HepG2 (cell line): ENCODE data around the gene UBAP1L. TPM values are rescaled to one million over a fixed set of nuclear protein-coding genes. Genes with fewer than 3 reads are reported as not detected.
A peak's percentile ranks its signal among the peaks of the same experiment; 100 is the strongest.

Experiments
- ATF1 ChIP-seq: IDR thresholded peaks from 2 replicates; pipeline ENCODE4 v1.6.1; 2016; ENCODE audit warnings: mild to moderate bottlenecking, control low read depth
- FOXA1 ChIP-seq, 2 experiments: fragments of 450-650 bp in 1 of 2; sonication (generic) in 1 of 2; formaldehyde crosslinking in 1 of 2; IDR thresholded peaks; 2 replicates each; pipeline versions ENCODE4 v1.4.0 to v1.6.1; 2016 to 2020; ENCODE audit warnings: missing genetic modification reagents in 1 of 2
- FOXA3 ChIP-seq: IDR thresholded peaks from 2 replicates; pipeline ENCODE4 v1.6.1; 2016; ENCODE audit warnings: missing genetic modification reagents, missing compliant biosample characterization
- HES4 ChIP-seq: sonication (generic); formaldehyde crosslinking; IDR thresholded peaks from 2 replicates; pipeline ENCODE4 v1.9.0; 2021; ENCODE audit warnings: mild to moderate bottlenecking, missing genetic modification reagents, borderline replicate concordance
- KAT8 ChIP-seq: IDR thresholded peaks from 2 replicates; pipeline ENCODE4 v1.6.1; 2016; ENCODE audit warnings: missing genetic modification reagents, missing compliant biosample characterization
- MBD4 ChIP-seq: IDR thresholded peaks from 2 replicates; pipeline ENCODE4 v1.6.1; 2012; ENCODE audit warnings: low read length, inconsistent platforms, borderline replicate concordance
- NCOA2 ChIP-seq: sonication (generic); formaldehyde crosslinking; IDR thresholded peaks from 2 replicates; pipeline ENCODE4 v1.8.0; 2022; ENCODE audit warnings: inconsistent platforms
- PHB2 ChIP-seq: fragments of 450-650 bp; IDR thresholded peaks from 2 replicates; pipeline ENCODE4 v1.6.1; 2018; ENCODE audit not compliant: partially characterized antibody
- RFX5 ChIP-seq: IDR thresholded peaks from 2 replicates; pipeline ENCODE4 v1.6.1; 2011; ENCODE audit warnings: low read depth, low read length, improper control_type of control experiment
- SP1 ChIP-seq, 2 experiments: fragments of 450-650 bp in 1 of 2; sonication (generic) in 1 of 2; formaldehyde crosslinking in 1 of 2; IDR thresholded peaks; 2 replicates each; pipeline versions ENCODE4 v1.4.0 to v1.6.1; 2016 to 2020; ENCODE audit warnings: missing genetic modification reagents in 1 of 2
- SRSF1 ChIP-seq: fragments of 200-400 bp; formaldehyde crosslinking; optimal IDR thresholded peaks from 2 replicates; pipeline ENCODE3; 2017; ENCODE audit warnings: mild to moderate bottlenecking, low read depth, low read length, moderate library complexity
- TGIF2 ChIP-seq: IDR thresholded peaks from 2 replicates; pipeline ENCODE4 v1.6.1; 2016; ENCODE audit warnings: control low read depth, missing compliant biosample characterization
- WIZ ChIP-seq: sonication (generic); formaldehyde crosslinking; IDR thresholded peaks from 2 replicates; pipeline ENCODE4 v1.5.1; 2020; ENCODE audit warnings: mild to moderate bottlenecking, missing genetic modification reagents
- ZBTB42 ChIP-seq: sonication (generic); formaldehyde crosslinking; IDR thresholded peaks from 2 replicates; pipeline ENCODE4 v1.5.0; 2020; ENCODE audit warnings: mild to moderate bottlenecking, missing genetic modification reagents
- ZFP90 ChIP-seq: sonication (generic); formaldehyde crosslinking; IDR thresholded peaks from 2 replicates; pipeline ENCODE4 v1.8.0; 2022; ENCODE audit warnings: missing genetic modification reagents, mild to moderate bottlenecking, inconsistent platforms, borderline replicate concordance
- ZFYVE20 ChIP-seq: sonication (generic); formaldehyde crosslinking; IDR thresholded peaks from 2 replicates; pipeline ENCODE4 v1.8.0; 2023; ENCODE audit warnings: low read depth, mild to moderate bottlenecking, moderate library complexity, missing genetic modification reagents, borderline replicate concordance
- ZKSCAN5 ChIP-seq: sonication (generic); formaldehyde crosslinking; IDR thresholded peaks from 2 replicates; pipeline ENCODE4 v1.5.1; 2020; ENCODE audit warnings: mild to moderate bottlenecking, missing genetic modification reagents
- ZNF230 ChIP-seq: sonication (generic); formaldehyde crosslinking; IDR thresholded peaks from 2 replicates; pipeline ENCODE4 v1.4.0; 2020; ENCODE audit warnings: mild to moderate bottlenecking, missing genetic modification reagents
- ZNF3 ChIP-seq: IDR thresholded peaks from 2 replicates; pipeline ENCODE4 v1.7.0; 2017; ENCODE audit warnings: inconsistent platforms
- ZNF556 ChIP-seq: sonication (generic); formaldehyde crosslinking; IDR thresholded peaks from 2 replicates; pipeline ENCODE4 v1.4.0; 2020; ENCODE audit warnings: mild to moderate bottlenecking, missing genetic modification reagents, borderline replicate concordance
- ZNF557 ChIP-seq: sonication (generic); formaldehyde crosslinking; IDR thresholded peaks from 2 replicates; pipeline ENCODE4 v1.4.0; 2020; ENCODE audit warnings: missing genetic modification reagents
- polyA plus RNA-seq, 8 experiments: library from polyadenylated mRNA; depleted of rRNA in 3 of 8; stranded (reverse) in 7 of 8; unstranded in 1 of 8; fragments of >200 nt; fragmentation: Illumina TruSeq in 4 of 8; extraction: Trizol in 4 of 8; gene quantifications; 2 replicates each; pipeline versions ENCODE4 v1.2.1 to v1.2.3, GENCODE V29; 2011 to 2016; ENCODE audit warnings: low read depth in 4 of 8, missing spikeins in 1 of 8, mixed read lengths in 1 of 8; ENCODE audit not compliant: insufficient read depth in 1 of 8
- total RNA-seq, 5 experiments: library from RNA; depleted of rRNA; stranded (reverse); fragments of >200 nt; fragmentation: Illumina TruSeq; extraction: Trizol; gene quantifications; 2 replicates each; pipeline ENCODE4 v1.2.3, GENCODE V29; 2016; ENCODE audit warnings: low read depth in 1 of 5
- TF ChIP-seq, protein P1 (sequence below): sonication (generic); formaldehyde crosslinking; IDR thresholded peaks from 2 replicates; pipeline ENCODE4 v1.5.1; 2020; ENCODE audit warnings: missing genetic modification reagents, mild to moderate bottlenecking, borderline replicate concordance
- TF ChIP-seq, protein P2 (sequence below), 2 experiments: sonication (generic) in 1 of 2; formaldehyde crosslinking in 1 of 2; IDR thresholded peaks; 2 replicates each; pipeline versions ENCODE4 v1.4.0 to v1.6.1; 2018 to 2020; ENCODE audit warnings: missing genetic modification reagents in 2 of 2, borderline replicate concordance in 1 of 2, low read depth in 1 of 2, mild to moderate bottlenecking in 1 of 2, missing biosample characterization in 1 of 2
- TF ChIP-seq, protein P3 (sequence below): sonication (generic); formaldehyde crosslinking; IDR thresholded peaks from 2 replicates; pipeline ENCODE4 v1.5.0; 2020; ENCODE audit warnings: mild to moderate bottlenecking, low read depth, missing genetic modification reagents, borderline replicate concordance
- TF ChIP-seq, protein P4 (sequence below): sonication (generic); formaldehyde crosslinking; IDR thresholded peaks from 2 replicates; pipeline ENCODE4 v1.5.0; 2020; ENCODE audit warnings: mild to moderate bottlenecking, missing genetic modification reagents, borderline replicate concordance

The UBAP1L gene
- total and polyA plus RNA-seq, 2 of the 13 experiments (the other 11 are each of a cell fraction or from before 2014, with no cell fraction given), result 0.86 to 1.4 TPM

DNA sequence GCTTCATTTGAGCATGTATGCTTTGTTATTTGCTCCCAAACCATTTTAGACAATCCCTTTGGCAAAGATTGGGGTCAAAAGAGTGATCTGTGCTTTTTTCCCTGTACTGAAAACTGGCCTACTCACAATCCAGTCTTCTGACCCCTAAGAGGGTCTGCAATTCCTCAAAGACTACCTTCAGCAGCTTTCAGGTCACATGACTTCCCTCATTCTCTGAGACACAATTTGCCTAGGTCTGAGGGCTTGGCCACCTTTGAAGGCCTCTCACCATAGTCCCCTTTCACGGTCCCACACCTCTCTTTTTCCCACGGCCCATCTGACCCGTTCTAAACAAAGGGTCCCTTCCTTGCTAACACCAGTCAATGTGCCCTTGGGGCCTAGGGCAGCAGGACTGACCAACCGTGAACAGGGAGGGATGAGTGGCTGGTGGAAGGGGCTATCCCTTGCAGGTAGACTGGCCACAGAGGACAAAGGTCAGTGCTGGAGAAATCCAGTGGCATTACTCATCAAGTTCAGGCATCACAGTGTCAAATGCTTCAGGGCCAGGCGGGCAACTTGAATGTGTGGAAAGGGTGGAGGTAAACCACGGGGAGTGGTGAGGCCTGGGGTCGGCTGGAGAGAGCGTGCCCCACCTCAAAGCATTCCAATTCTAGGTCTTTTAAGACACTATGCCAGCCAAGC lies 58.0 kb downstream of the UBAP1L start (continued):
- TF ChIP-seq, protein P1, sequence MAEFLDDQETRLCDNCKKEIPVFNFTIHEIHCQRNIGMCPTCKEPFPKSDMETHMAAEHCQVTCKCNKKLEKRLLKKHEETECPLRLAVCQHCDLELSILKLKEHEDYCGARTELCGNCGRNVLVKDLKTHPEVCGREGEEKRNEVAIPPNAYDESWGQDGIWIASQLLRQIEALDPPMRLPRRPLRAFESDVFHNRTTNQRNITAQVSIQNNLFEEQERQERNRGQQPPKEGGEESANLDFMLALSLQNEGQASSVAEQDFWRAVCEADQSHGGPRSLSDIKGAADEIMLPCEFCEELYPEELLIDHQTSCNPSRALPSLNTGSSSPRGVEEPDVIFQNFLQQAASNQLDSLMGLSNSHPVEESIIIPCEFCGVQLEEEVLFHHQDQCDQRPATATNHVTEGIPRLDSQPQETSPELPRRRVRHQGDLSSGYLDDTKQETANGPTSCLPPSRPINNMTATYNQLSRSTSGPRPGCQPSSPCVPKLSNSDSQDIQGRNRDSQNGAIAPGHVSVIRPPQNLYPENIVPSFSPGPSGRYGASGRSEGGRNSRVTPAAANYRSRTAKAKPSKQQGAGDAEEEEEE, result no peak
- TF ChIP-seq ZNF3 (CRISPR knock-in tag) (no peak), ZBTB42 (CRISPR knock-in tag) (no peak), KAT8 (CRISPR knock-in tag) (peak; percentile 84), NCOA2 (CRISPR knock-in tag) (peak; percentile 78; the same call in 1 of the 2 replicates), TGIF2 (CRISPR knock-in tag) (peak; percentile 94), ZFYVE20 (CRISPR knock-in tag) (no peak), SP1 (IDR thresholded peaks at IDR 0.05) (no peak), SP1 (CRISPR knock-in tag; IDR thresholded peaks at IDR 0.05) (no peak), ZNF556 (CRISPR knock-in tag) (peak; percentile 62; the same call in 1 of the 2 replicates), FOXA1 (IDR thresholded peaks at IDR 0.05) (no peak), FOXA1 (CRISPR knock-in tag; IDR thresholded peaks at IDR 0.05) (peak; percentile 45; the same call in 1 of the 2 replicates), MBD4 (no peak), ZNF557 (CRISPR knock-in tag) (no peak), WIZ (0 out of 2 replicates have a peak, but pooled peaks have one; percentile 65), ZNF230 (CRISPR knock-in tag) (no peak), ZKSCAN5 (CRISPR knock-in tag) (no peak), ZFP90 (CRISPR knock-in tag) (no peak; the same call in 1 of the 2 replicates), PHB2 (no peak), ATF1 (CRISPR knock-in tag) (no peak), SRSF1 (no peak), RFX5 (no peak), HES4 (CRISPR knock-in tag) (no peak), FOXA3 (peak; percentile 72)
- TF ChIP-seq, protein P2, sequence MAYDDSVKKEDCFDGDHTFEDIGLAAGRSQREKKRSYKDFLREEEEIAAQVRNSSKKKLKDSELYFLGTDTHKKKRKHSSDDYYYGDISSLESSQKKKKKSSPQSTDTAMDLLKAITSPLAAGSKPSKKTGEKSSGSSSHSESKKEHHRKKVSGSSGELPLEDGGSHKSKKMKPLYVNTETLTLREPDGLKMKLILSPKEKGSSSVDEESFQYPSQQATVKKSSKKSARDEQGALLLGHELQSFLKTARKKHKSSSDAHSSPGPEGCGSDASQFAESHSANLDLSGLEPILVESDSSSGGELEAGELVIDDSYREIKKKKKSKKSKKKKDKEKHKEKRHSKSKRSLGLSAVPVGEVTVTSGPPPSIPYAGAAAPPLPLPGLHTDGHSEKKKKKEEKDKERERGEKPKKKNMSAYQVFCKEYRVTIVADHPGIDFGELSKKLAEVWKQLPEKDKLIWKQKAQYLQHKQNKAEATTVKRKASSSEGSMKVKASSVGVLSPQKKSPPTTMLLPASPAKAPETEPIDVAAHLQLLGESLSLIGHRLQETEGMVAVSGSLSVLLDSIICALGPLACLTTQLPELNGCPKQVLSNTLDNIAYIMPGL (CRISPR knock-in tag; IDR thresholded peaks at IDR 0.05; ENCODE audit: borderline replicate concordance in 1 of 2, low read depth in 1 of 2), result no peak
- TF ChIP-seq, protein P3, sequence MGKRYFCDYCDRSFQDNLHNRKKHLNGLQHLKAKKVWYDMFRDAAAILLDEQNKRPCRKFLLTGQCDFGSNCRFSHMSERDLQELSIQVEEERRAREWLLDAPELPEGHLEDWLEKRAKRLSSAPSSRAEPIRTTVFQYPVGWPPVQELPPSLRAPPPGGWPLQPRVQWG (CRISPR knock-in tag), result no peak
- TF ChIP-seq, protein P4, sequence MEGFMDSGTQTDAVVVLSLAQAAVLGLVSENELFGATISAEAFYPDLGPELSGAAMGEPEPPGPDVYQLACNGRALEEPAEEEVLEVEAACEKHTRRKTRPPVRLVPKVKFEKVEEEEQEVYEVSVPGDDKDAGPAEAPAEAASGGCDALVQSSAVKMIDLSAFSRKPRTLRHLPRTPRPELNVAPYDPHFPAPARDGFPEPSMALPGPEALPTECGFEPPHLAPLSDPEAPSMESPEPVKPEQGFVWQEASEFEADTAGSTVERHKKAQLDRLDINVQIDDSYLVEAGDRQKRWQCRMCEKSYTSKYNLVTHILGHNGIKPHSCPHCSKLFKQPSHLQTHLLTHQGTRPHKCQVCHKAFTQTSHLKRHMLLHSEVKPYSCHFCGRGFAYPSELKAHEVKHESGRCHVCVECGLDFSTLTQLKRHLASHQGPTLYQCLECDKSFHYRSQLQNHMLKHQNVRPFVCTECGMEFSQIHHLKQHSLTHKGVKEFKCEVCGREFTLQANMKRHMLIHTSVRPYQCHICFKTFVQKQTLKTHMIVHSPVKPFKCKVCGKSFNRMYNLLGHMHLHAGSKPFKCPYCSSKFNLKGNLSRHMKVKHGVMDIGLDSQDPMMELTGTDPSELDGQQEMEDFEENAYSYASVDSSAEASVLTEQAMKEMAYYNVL, result peak; percentile 52; the same call in 1 of the 2 replicates
